ENCODE results near the gene RINL. TPM values are rescaled to one million over a fixed set of nuclear protein-coding genes. Genes with fewer than 3 reads are reported as not detected.
A peak's percentile ranks its signal among the peaks of the same experiment; 100 is the strongest.
"Not testable (repeated sequence)": the region's sequence is repeated elsewhere in the genome, so short reads cannot be mapped to it uniquely, and the experiment has no call there.

RINL gene
- total RNA-seq, 1 donor: 2.5 TPM

GRCh38 chr19:38861368-38861767 lies 16.7 kb downstream of the RINL start:
- no peak for DNase-seq (ENCODE audit: insufficient read length, low spot score, missing footprints)
- H3K79me2 ChIP-seq (ENCODE audit: insufficient read depth, low read length): no peaks in the 10 kb centered on the region

GRCh38 chr19:38859631-38860204 lies 18.4 kb downstream of the RINL start:
- H2AFZ ChIP-seq (ENCODE audit: low read length): peak overlapping the region; percentile 41
- H3K36me3 ChIP-seq (ENCODE audit: insufficient read depth, low read length); H3K9me3 ChIP-seq (ENCODE audit: low read depth, low read length); DNase-seq (ENCODE audit: insufficient read length, low spot score, missing footprints); H3K27ac ChIP-seq (ENCODE audit: low read depth, low read length); H3K4me2 ChIP-seq (ENCODE audit: insufficient read depth, low read length); H3K4me1 ChIP-seq (ENCODE audit: insufficient read depth, low read length); H3K4me3 ChIP-seq (ENCODE audit: insufficient read depth, low read length); H3K79me2 ChIP-seq (ENCODE audit: insufficient read depth, low read length); H4K20me1 ChIP-seq (ENCODE audit: insufficient read depth, low read length); H3K27me3 ChIP-seq (ENCODE audit: insufficient read depth, low read length): not testable (repeated sequence)

More at GRCh38 chr19:38861368-38861767, 16.7 kb downstream of the RINL start:
- Histone ChIP-seq H4K20me1 (ENCODE audit: insufficient read depth, low read length) (no peaks in the 10 kb centered on the region), H2AFZ (ENCODE audit: low read length) (no peak overlapping the region), H3K4me1 (ENCODE audit: insufficient read depth, low read length) (peaks cover 4% of the 10 kb centered on the region), H3K4me2 (ENCODE audit: insufficient read depth, low read length) (no peak overlapping the region), H3K9me3 (ENCODE audit: low read depth, low read length) (no peaks in the 10 kb centered on the region), H3K27me3 (ENCODE audit: insufficient read depth, low read length) (no peaks in the 10 kb centered on the region), H3K4me3 (ENCODE audit: insufficient read depth, low read length) (no peak overlapping the region), H3K36me3 (ENCODE audit: insufficient read depth, low read length) (no peaks in the 10 kb centered on the region), H3K27ac (ENCODE audit: low read depth, low read length) (no peak overlapping the region)
- TF ChIP-seq, protein P1, sequence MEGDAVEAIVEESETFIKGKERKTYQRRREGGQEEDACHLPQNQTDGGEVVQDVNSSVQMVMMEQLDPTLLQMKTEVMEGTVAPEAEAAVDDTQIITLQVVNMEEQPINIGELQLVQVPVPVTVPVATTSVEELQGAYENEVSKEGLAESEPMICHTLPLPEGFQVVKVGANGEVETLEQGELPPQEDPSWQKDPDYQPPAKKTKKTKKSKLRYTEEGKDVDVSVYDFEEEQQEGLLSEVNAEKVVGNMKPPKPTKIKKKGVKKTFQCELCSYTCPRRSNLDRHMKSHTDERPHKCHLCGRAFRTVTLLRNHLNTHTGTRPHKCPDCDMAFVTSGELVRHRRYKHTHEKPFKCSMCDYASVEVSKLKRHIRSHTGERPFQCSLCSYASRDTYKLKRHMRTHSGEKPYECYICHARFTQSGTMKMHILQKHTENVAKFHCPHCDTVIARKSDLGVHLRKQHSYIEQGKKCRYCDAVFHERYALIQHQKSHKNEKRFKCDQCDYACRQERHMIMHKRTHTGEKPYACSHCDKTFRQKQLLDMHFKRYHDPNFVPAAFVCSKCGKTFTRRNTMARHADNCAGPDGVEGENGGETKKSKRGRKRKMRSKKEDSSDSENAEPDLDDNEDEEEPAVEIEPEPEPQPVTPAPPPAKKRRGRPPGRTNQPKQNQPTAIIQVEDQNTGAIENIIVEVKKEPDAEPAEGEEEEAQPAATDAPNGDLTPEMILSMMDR (IDR thresholded peaks at IDR 0.05; ENCODE audit: extremely low read depth, low read depth, low read length): no peak

DNA sequence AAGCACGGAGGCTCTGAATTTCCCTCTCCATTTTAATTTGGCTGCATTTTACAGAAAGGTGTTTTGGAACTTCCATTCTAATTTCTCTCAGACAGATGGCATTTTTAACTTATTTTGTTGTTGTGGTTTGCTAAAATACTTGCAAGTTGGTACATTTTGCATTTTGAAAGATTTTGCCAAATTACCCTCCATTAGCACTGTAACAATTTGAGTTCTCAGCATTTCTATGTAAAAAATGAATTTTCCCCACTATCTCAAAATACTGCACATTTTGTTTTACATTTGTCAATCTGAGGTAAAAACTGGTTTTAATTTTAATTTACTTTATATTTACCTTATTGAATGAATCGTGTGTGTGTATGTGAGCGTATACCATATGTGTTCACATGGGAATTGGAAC lies 21.3 kb downstream of the RINL start:
- no peak overlapping the region for H3K4me3 ChIP-seq (ENCODE audit: insufficient read depth, low read length)
- H3K27ac ChIP-seq (ENCODE audit: low read depth, low read length): no peak overlapping the region
- H3K4me1 ChIP-seq (ENCODE audit: insufficient read depth, low read length): peaks cover 9% of the 10 kb centered on the region
- no peak overlapping the region for H3K4me2 ChIP-seq (ENCODE audit: insufficient read depth, low read length)
- DNase-seq (ENCODE audit: insufficient read length, low spot score, missing footprints): no peak
- H4K20me1 ChIP-seq (ENCODE audit: insufficient read depth, low read length): no peaks in the 10 kb centered on the region
- peak overlapping the region; percentile 56 for H2AFZ ChIP-seq (ENCODE audit: low read length)
- no peaks in the 10 kb centered on the region for H3K79me2 ChIP-seq (ENCODE audit: insufficient read depth, low read length)
- no peaks in the 10 kb centered on the region for H3K27me3 ChIP-seq (ENCODE audit: insufficient read depth, low read length)
- TF ChIP-seq, protein P1 (IDR thresholded peaks at IDR 0.05; ENCODE audit: extremely low read depth, low read depth, low read length): no peak
- H3K36me3 ChIP-seq (ENCODE audit: insufficient read depth, low read length): no peaks in the 10 kb centered on the region
- no peaks in the 10 kb centered on the region for H3K9me3 ChIP-seq (ENCODE audit: low read depth, low read length)

- not testable (repeated sequence) for H3K27ac ChIP-seq (ENCODE audit: low read depth, low read length); H3K36me3 ChIP-seq (ENCODE audit: insufficient read depth, low read length)
Observed at GRCh38 chr19:38855751-38856150, 22.3 kb downstream of the RINL start.

DNA sequence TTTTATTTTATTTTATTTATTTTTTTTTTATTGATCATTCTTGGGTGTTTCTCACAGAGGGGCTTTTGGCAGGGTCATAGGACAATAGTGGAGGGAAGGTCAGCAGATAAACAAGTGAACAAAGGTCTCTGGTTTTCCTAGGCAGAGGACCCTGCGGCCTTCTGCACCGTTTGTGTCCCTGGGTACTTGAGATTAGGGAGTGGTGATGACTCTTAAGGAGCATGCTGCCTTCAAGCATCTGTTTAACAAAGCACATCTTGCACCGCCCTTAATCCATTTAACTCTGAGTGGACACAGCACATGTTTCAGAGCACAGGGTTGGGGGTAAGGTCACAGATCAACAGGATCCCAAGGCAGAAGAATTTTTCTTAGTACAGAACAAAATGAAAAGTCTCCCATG lies 23.1 kb downstream of the RINL start:
- H3K27me3 ChIP-seq (ENCODE audit: insufficient read depth, low read length); H3K9me3 ChIP-seq (ENCODE audit: low read depth, low read length); DNase-seq (ENCODE audit: insufficient read length, low spot score, missing footprints); H3K4me3 ChIP-seq (ENCODE audit: insufficient read depth, low read length); H3K36me3 ChIP-seq (ENCODE audit: insufficient read depth, low read length); H3K79me2 ChIP-seq (ENCODE audit: insufficient read depth, low read length); H4K20me1 ChIP-seq (ENCODE audit: insufficient read depth, low read length); H3K27ac ChIP-seq (ENCODE audit: low read depth, low read length); H3K4me2 ChIP-seq (ENCODE audit: insufficient read depth, low read length); H2AFZ ChIP-seq (ENCODE audit: low read length): not testable (repeated sequence)
- H3K4me1 ChIP-seq (ENCODE audit: insufficient read depth, low read length): peaks cover 17% of the 10 kb centered on the region

More at GRCh38 chr19:38855751-38856150, 22.3 kb downstream of the RINL start:
- H3K79me2 ChIP-seq (ENCODE audit: insufficient read depth, low read length); H3K4me2 ChIP-seq (ENCODE audit: insufficient read depth, low read length); H4K20me1 ChIP-seq (ENCODE audit: insufficient read depth, low read length); H3K9me3 ChIP-seq (ENCODE audit: low read depth, low read length); H2AFZ ChIP-seq (ENCODE audit: low read length); H3K4me3 ChIP-seq (ENCODE audit: insufficient read depth, low read length); DNase-seq (ENCODE audit: insufficient read length, low spot score, missing footprints); H3K27me3 ChIP-seq (ENCODE audit: insufficient read depth, low read length): not testable (repeated sequence)
- peaks cover 15% of the 10 kb centered on the region for H3K4me1 ChIP-seq (ENCODE audit: insufficient read depth, low read length)
